MM.1S (cell line): ENCODE measurements around the gene HIC1.

Source experiments
- EZH2 ChIP-seq: fragments of 300-600 bp; sonication (generic); optimal IDR thresholded peaks from 2 replicates; pipeline ENCODE3; 2017; ENCODE audit warnings: low read depth, mild to moderate bottlenecking, antibody characterized with exemption, low read length, mixed read lengths
- EZH2phosphoT487 ChIP-seq: fragments of 300-600 bp; sonication (generic); IDR thresholded peaks from 2 replicates; pipeline ENCODE4 v1.6.1; 2018; ENCODE audit warnings: antibody characterized with exemption, low read length
- TF ChIP-seq, protein P1 (sequence below): fragments of 300-600 bp; sonication (generic); IDR thresholded peaks from 2 replicates; pipeline ENCODE4 v1.5.1; 2016; ENCODE audit warnings: antibody characterized with exemption, low read length, mixed read lengths

DNA sequence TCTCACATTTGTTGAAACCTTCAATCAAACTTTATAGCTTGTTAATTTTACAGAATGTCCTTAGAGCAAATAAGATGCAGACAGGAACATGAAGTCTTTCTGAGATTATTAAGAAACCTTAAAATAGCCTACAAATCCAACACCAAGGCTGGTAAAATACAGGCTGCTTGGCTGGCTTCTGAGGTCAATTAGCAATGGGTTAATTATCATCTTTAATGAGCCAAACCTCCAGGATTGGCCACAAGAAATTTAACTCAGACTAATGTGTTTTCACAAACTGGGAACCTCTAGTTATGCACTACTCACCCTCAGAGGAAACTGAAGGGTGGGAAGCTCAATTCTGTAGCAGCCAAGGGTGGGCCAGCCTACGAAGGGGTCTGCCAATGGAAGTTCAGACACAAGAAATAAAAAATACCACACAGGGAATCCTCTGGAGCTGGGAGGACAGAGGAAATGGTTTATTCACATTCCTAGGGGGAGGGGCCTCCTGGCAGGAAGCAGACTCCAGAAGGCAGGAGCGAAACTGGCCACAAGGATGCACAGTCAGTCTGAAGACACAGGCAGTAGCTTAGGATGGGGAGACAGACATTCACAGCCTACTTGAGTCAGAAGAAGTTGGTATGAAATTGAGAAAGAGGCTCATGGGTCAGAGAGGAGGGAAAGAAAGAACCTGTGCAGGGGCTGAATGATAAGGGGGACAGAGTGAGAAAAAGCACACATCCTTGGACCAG, 36.1 kb downstream of the HIC1 start:
- TF ChIP-seq EZH2 (no peak), EZH2phosphoT487 (no peak)
- TF ChIP-seq, protein P1, sequence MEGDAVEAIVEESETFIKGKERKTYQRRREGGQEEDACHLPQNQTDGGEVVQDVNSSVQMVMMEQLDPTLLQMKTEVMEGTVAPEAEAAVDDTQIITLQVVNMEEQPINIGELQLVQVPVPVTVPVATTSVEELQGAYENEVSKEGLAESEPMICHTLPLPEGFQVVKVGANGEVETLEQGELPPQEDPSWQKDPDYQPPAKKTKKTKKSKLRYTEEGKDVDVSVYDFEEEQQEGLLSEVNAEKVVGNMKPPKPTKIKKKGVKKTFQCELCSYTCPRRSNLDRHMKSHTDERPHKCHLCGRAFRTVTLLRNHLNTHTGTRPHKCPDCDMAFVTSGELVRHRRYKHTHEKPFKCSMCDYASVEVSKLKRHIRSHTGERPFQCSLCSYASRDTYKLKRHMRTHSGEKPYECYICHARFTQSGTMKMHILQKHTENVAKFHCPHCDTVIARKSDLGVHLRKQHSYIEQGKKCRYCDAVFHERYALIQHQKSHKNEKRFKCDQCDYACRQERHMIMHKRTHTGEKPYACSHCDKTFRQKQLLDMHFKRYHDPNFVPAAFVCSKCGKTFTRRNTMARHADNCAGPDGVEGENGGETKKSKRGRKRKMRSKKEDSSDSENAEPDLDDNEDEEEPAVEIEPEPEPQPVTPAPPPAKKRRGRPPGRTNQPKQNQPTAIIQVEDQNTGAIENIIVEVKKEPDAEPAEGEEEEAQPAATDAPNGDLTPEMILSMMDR: no peak
